ENCODE measurements around the gene ROBO1.

DNA sequence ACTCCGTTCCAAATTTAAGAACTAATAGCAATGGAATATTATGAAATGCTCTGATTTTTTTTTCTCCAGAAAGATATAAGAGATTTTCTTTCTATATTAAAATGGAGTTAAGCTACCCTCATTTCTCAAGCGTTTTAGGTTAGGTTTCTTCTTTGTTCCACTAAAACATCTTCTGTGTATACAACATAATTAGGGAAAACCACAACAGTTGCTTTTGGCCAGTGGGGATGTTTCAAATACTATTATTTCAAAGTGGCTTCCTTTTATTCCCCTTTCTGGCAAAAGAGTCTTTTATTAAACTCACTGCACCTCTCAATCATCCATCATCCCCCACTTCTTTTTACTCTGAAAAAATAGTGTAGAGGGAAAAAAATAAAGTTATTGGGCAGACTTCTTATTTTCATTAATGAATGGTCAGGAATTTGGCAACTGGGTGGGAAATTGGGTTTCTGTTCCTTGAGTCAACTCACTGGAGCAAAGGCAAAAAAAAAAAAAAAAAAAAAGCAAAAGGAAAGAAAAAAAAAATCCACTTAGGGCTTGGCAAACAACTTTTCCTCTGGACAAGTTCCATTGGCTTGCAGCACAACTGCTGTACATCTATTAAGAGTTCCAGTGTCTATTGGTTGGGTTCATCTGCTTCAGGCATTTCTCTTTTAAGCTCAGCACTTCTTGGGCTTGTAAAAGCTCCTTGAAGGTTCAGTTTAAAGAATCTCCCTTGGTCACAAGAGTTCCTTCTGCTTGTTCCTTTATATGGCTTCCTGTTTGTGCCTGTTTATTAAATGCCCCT is 963.4 kb downstream of the ROBO1 start:
- TF ChIP-seq, protein P1, sequence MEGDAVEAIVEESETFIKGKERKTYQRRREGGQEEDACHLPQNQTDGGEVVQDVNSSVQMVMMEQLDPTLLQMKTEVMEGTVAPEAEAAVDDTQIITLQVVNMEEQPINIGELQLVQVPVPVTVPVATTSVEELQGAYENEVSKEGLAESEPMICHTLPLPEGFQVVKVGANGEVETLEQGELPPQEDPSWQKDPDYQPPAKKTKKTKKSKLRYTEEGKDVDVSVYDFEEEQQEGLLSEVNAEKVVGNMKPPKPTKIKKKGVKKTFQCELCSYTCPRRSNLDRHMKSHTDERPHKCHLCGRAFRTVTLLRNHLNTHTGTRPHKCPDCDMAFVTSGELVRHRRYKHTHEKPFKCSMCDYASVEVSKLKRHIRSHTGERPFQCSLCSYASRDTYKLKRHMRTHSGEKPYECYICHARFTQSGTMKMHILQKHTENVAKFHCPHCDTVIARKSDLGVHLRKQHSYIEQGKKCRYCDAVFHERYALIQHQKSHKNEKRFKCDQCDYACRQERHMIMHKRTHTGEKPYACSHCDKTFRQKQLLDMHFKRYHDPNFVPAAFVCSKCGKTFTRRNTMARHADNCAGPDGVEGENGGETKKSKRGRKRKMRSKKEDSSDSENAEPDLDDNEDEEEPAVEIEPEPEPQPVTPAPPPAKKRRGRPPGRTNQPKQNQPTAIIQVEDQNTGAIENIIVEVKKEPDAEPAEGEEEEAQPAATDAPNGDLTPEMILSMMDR (IDR thresholded peaks at IDR 0.05; ENCODE audit: borderline replicate concordance, extremely low read depth, low read length, poor library complexity, severe bottlenecking) = no peak
- no peak for TF ChIP-seq EZH2 (IDR thresholded peaks at IDR 0.05; ENCODE audit: borderline replicate concordance, low read depth, low read length, severe bottlenecking)
